Astrocyte of the spinal cord (primary cell): ENCODE measurements around the gene ERC2.

Source experiments
- DNase-seq: peaks from one replicate; pipeline ENCODE4 v3.0.0; 2011; ENCODE audit warnings: low read depth, low spot score
- H3K4me3 ChIP-seq: 2 replicates; pipeline ENCODE4 v1.5.1; 2011; ENCODE audit warnings: low read depth, mild to moderate bottlenecking, low read length, moderate library complexity
- in situ Hi-C: cut with HindIII; loops from 2 replicates; pipeline ENCODE4 v1.10.0; 2017; ENCODE audit warnings: low sequenced_read_pairs
- TF ChIP-seq, protein P1 (sequence below): IDR thresholded peaks from 2 replicates; pipeline ENCODE4 v1.5.1; 2012; ENCODE audit warnings: low read depth, mild to moderate bottlenecking, low read length, inconsistent platforms

Gene ERC2

GRCh38 chr3:55469957-55470526, 998.2 kb downstream of the ERC2 start:
- H3K4me3 ChIP-seq, result no peak overlapping the region
- TF ChIP-seq, protein P1, sequence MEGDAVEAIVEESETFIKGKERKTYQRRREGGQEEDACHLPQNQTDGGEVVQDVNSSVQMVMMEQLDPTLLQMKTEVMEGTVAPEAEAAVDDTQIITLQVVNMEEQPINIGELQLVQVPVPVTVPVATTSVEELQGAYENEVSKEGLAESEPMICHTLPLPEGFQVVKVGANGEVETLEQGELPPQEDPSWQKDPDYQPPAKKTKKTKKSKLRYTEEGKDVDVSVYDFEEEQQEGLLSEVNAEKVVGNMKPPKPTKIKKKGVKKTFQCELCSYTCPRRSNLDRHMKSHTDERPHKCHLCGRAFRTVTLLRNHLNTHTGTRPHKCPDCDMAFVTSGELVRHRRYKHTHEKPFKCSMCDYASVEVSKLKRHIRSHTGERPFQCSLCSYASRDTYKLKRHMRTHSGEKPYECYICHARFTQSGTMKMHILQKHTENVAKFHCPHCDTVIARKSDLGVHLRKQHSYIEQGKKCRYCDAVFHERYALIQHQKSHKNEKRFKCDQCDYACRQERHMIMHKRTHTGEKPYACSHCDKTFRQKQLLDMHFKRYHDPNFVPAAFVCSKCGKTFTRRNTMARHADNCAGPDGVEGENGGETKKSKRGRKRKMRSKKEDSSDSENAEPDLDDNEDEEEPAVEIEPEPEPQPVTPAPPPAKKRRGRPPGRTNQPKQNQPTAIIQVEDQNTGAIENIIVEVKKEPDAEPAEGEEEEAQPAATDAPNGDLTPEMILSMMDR, result no peak
- in situ Hi-C loops, result no loop called here

GRCh38 chr3:55468251-55468650, 1000.0 kb downstream of the ERC2 start:
- TF ChIP-seq, protein P1, result no peak
- peak; percentile 76 for DNase-seq
- in situ Hi-C loops, result no loop called here
- H3K4me3 ChIP-seq, result no peak overlapping the region

More at GRCh38 chr3:55469957-55470526, 998.2 kb downstream of the ERC2 start:
- no peak for DNase-seq

GRCh38 chr3:55467099-55467498, 1001.2 kb downstream of the ERC2 start:
- H3K4me3 ChIP-seq, result no peak overlapping the region
- peak; percentile 62 for DNase-seq
- TF ChIP-seq, protein P1, result no peak
- in situ Hi-C loops, result no loop called here

DNA sequence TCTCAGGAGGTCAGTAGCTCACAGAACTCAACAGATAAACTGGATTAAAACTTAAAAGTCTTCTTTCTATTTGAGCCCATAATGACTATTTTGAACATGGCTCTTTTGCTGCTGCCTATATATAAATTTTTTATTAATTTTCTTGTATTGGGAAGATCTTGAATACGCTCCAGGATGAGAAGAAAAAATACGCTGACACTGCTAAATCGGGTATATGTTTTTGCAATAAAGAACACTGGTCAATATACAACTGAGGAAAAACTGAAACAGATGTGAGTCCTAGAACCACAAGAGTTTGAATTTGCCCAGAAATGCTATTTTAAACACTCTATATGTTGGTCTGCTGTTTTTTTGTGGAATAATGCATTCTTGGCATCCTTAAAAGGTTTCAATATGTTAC, 1001.7 kb downstream of the ERC2 start:
- H3K4me3 ChIP-seq, result no peak overlapping the region
- TF ChIP-seq, protein P1, result no peak
- DNase-seq, result no peak
- in situ Hi-C loops, result no loop called here

- peak; percentile 79 for DNase-seq
- TF ChIP-seq, protein P1, result no peak
- in situ Hi-C loops, result no loop called here
- H3K4me3 ChIP-seq, result no peak overlapping the region
These were observed 1006.4 kb downstream of the ERC2 start for GRCh38 chr3:55461896-55462295.

DNA sequence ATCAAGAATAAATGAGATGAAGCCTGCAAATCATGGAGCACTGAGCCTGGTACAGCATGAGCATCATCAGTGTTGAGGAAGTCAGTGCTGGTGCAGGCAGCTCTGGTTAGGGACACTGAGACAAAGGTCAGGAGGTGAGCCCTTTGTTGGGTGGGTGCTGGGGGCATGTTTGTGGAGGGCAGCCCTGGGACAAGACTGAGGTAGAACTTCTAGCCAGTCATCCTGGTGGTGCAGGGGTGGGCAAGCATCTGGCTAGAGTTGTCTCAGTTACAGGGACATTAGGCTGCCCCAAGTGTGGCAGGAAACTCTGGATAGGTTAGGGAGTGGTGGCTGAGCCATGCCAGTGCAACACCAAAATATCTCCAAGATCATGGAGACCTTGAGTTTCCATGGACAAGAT, 1008.4 kb downstream of the ERC2 start:
- in situ Hi-C loops, result no loop called here
- no peak for DNase-seq
- H3K4me3 ChIP-seq, result no peak overlapping the region
- TF ChIP-seq, protein P1, result no peak
